HG03066 (cell line): ENCODE data around the gene FOXD3.
"Not testable (repeated sequence)": the region's sequence is repeated elsewhere in the genome, so short reads cannot be mapped to it uniquely, and the experiment has no call there.

Experiments
- ATAC-seq: cut with Tn5 transposase; IDR thresholded peaks from one replicate; pipeline ENCODE4 v1.9.1; 2021; ENCODE audit warnings: low read depth; ENCODE audit not compliant: unreplicated experiment

Gene FOXD3

GRCh38 chr1:63352736-63353135 lies 30.4 kb downstream of the FOXD3 start:
- ATAC-seq: no peak

- ATAC-seq: not testable (repeated sequence)
Observed at GRCh38 chr1:63356234-63356633, 33.9 kb downstream of the FOXD3 start.

- no peak for ATAC-seq
Observed at GRCh38 chr1:63359561-63359960, 37.2 kb downstream of the FOXD3 start.

GRCh38 chr1:63362073-63362472 lies 39.7 kb downstream of the FOXD3 start:
- ATAC-seq: no peak

GRCh38 chr1:63362578-63362977 lies 40.2 kb downstream of the FOXD3 start:
- no peak for ATAC-seq

GRCh38 chr1:63363014-63363413 lies 40.6 kb downstream of the FOXD3 start:
- ATAC-seq: no peak

GRCh38 chr1:63366908-63367214 lies 44.5 kb downstream of the FOXD3 start:
- no peak for ATAC-seq

GRCh38 chr1:63367215-63368103 lies 45.1 kb downstream of the FOXD3 start, which contains the start of gene ALG6:
ALG6 (plus strand) TSS chr1:63367627; CDS start chr1:63370978, 3,351 bp downstream.
- peak; percentile 94 for ATAC-seq

- peak; percentile 11 for ATAC-seq
Observed at GRCh38 chr1:63368131-63368530, 45.8 kb downstream of the FOXD3 start.
